Endodermal cell (in vitro differentiated cells): Measurements from ENCODE around the gene CTSG. TPM values are rescaled to one million over a fixed set of nuclear protein-coding genes. Genes with fewer than 3 reads are reported as not detected.

Experiments used
- DNase-seq: peaks from one replicate; pipeline ENCODE4 v3.0.0-alpha.2; 2017
- H3K27ac ChIP-seq: 2 replicates; pipeline ENCODE4 v1.5.1; 2013; ENCODE audit warnings: mild to moderate bottlenecking, low read depth, low read length, moderate library complexity
- H3K27me3 ChIP-seq: 2 replicates; pipeline ENCODE4 v1.6.1; 2013; ENCODE audit warnings: mild to moderate bottlenecking, low read length, moderate library complexity; ENCODE audit not compliant: insufficient read depth, control insufficient read depth, poor library complexity, severe bottlenecking
- H3K36me3 ChIP-seq: 2 replicates; pipeline ENCODE4 v1.7.0; 2013; ENCODE audit warnings: mild to moderate bottlenecking, low read length, moderate library complexity; ENCODE audit not compliant: control insufficient read depth, insufficient read depth
- H3K4me1 ChIP-seq: one replicate; pipeline ENCODE4 v1.7.0; 2013; ENCODE audit warnings: low read length; ENCODE audit not compliant: control insufficient read depth, insufficient read depth
- H3K4me3 ChIP-seq: 2 replicates; pipeline ENCODE4 v1.5.1; 2013; ENCODE audit warnings: mild to moderate bottlenecking, low read length, moderate library complexity
- H3K9ac ChIP-seq: 2 replicates; pipeline ENCODE4 v1.6.1; 2013; ENCODE audit warnings: mild to moderate bottlenecking, low read length, moderate library complexity; ENCODE audit not compliant: poor library complexity, severe bottlenecking; ENCODE audit errors: extremely low read depth
- H3K9me3 ChIP-seq: 2 replicates; pipeline ENCODE4 v1.6.1; 2013; ENCODE audit warnings: mild to moderate bottlenecking, low read length, moderate library complexity; ENCODE audit not compliant: control insufficient read depth
- H3K27ac Mint-ChIP-seq: 2 replicates; pipeline ENCODE4 v1.8.0; 2020; ENCODE audit warnings: mixed read lengths
- H3K27me3 Mint-ChIP-seq: 2 replicates; pipeline ENCODE4 v1.8.0; 2021; ENCODE audit warnings: mild to moderate bottlenecking, mixed read lengths; ENCODE audit not compliant: insufficient read depth
- H3K36me3 Mint-ChIP-seq: 2 replicates; pipeline ENCODE4 v1.8.0; 2020; ENCODE audit warnings: low read depth, mixed read lengths
- H3K4me1 Mint-ChIP-seq: 2 replicates; pipeline ENCODE4 v1.8.0; 2020; ENCODE audit warnings: mixed read lengths
- H3K4me3 Mint-ChIP-seq: 2 replicates; pipeline ENCODE4 v1.8.0; 2020; ENCODE audit warnings: mild to moderate bottlenecking, moderate library complexity, mixed read lengths
- H3K9me3 Mint-ChIP-seq: 2 replicates; pipeline ENCODE4 v1.8.0; 2020; ENCODE audit warnings: mild to moderate bottlenecking, mixed read lengths
- WGBS, 2 experiments: methylation state at CpG; one replicate each; pipeline versions ENCODE4 v1.1.5 to v1.1.7; 2013; ENCODE audit warnings: missing lambda C conversion rate in 2 of 2, mixed read lengths in 1 of 2; ENCODE audit not compliant: insufficient coverage in 1 of 2, insufficient read length in 1 of 2; 5-methylcytosine and 5-hydroxymethylcytosine counted together
- total RNA-seq, 2 donors: library from RNA; stranded (reverse); fragmentation: NEBNext Ultra II Directional in 1 of 2; extraction: Animal tissue kit (Norgen Biotek cat#: 25700) in 1 of 2; gene quantifications; 2 replicates in 1 of 2; 3 replicates in 1 of 2; pipeline ENCODE4 v1.2.1, GENCODE V29; 2021
- TF ChIP-seq, protein P1 (sequence below): fragments of 200-600 bp; sonication (generic); conservative IDR thresholded peaks from 2 replicates; pipeline ENCODE4 v1.5.0; 2021; ENCODE audit warnings: antibody characterized with exemption, mild to moderate bottlenecking

CTSG gene
- total RNA-seq, 2 donors from 2014 or later: not detected

DNA sequence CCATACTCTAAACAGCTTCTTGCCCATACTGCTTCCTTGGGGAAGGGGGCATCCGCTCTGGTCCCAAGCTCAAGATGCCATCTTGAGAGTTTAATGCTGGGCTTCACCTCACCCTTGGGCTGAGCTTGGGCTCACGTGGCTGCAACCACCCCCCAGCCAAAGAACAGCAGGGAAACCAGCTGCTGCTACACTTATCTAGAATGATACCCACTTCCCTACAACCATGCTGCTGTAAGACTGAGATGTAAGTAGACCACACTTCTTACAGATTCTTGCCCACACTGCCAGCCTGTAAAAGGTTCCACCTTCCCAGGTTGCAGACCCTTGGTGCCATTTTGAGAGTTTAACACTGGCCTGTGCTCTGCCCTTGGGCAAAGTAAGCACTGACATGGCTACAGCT lies 9.7 kb downstream of the CTSG start:
- Mint-ChIP-seq H3K36me3 (no peaks in the 10 kb centered on the region), H3K4me3 (no peak overlapping the region), H3K27me3 (no peaks in the 10 kb centered on the region), H3K9me3 (peaks cover 40% of the 10 kb centered on the region), H3K4me1 (no peaks in the 10 kb centered on the region), H3K27ac (no peak overlapping the region)
- Histone ChIP-seq H3K4me1 (no peaks in the 10 kb centered on the region), H3K36me3 (no peaks in the 10 kb centered on the region), H3K27me3 (no peaks in the 10 kb centered on the region), H3K27ac (no peak overlapping the region), H3K4me3 (no peak overlapping the region), H3K9me3 (peaks cover 17% of the 10 kb centered on the region), H3K9ac (no peak overlapping the region)
- TF ChIP-seq, protein P1, sequence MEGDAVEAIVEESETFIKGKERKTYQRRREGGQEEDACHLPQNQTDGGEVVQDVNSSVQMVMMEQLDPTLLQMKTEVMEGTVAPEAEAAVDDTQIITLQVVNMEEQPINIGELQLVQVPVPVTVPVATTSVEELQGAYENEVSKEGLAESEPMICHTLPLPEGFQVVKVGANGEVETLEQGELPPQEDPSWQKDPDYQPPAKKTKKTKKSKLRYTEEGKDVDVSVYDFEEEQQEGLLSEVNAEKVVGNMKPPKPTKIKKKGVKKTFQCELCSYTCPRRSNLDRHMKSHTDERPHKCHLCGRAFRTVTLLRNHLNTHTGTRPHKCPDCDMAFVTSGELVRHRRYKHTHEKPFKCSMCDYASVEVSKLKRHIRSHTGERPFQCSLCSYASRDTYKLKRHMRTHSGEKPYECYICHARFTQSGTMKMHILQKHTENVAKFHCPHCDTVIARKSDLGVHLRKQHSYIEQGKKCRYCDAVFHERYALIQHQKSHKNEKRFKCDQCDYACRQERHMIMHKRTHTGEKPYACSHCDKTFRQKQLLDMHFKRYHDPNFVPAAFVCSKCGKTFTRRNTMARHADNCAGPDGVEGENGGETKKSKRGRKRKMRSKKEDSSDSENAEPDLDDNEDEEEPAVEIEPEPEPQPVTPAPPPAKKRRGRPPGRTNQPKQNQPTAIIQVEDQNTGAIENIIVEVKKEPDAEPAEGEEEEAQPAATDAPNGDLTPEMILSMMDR: no peak
- WGBS, 2 experiments: 63 to 78% methylated on average over 1 to 2 of the region's 2 CpGs
- no peak for DNase-seq

DNA sequence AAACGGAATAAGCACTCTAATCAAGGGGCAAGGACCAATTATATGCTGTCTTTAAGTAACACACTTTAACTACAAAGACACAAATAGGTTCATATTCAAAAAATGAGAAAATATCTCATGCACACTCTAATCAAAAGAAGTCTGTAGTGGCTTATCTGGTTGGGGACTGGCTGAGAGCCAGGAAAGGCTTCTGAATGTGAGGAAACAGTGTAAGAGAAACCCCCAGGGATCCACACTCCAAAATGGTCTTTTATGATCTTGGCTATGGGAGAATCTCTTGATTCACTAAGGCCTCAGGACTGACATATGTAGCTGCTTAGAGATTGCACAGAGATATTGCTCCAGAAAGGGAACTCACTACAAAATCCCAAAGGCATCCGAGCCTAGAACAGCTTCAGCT lies 10.3 kb downstream of the CTSG start:
- Histone ChIP-seq H3K9ac (no peak overlapping the region), H3K27me3 (no peaks in the 10 kb centered on the region), H3K36me3 (no peaks in the 10 kb centered on the region), H3K4me1 (no peaks in the 10 kb centered on the region), H3K27ac (no peak overlapping the region), H3K4me3 (no peak overlapping the region), H3K9me3 (peaks cover 17% of the 10 kb centered on the region)
- Mint-ChIP-seq H3K4me1 (no peaks in the 10 kb centered on the region), H3K27me3 (no peaks in the 10 kb centered on the region), H3K9me3 (peaks cover 42% of the 10 kb centered on the region), H3K36me3 (no peaks in the 10 kb centered on the region), H3K4me3 (no peak overlapping the region), H3K27ac (no peak overlapping the region)
- WGBS, 2 experiments: 92 to 100% methylated on average over 1 to 2 of the region's 2 CpGs
- no peak for DNase-seq
- TF ChIP-seq, protein P1: no peak

DNA sequence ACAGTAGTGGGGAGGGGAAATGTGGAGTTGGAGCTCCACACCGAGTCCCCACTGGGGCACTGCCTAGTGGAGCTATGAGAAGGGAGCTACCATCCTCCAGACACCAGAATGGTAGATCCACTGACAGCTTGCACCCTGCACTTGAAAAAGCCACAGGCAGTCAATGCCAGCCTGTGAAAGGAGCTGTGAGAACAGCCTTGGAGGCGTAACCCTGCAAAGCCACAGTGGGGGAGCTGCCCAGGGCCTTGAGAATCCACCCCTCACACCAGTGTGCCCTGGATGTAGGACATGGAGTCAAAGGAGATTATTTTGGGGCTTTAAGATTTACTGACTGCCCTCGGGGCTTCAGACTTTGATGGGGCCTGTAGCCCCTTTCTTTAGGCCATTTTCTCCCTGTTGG lies 12.5 kb downstream of the CTSG start:
- Histone ChIP-seq H3K9ac (no peak overlapping the region), H3K36me3 (no peaks in the 10 kb centered on the region), H3K4me1 (no peaks in the 10 kb centered on the region), H3K27ac (no peak overlapping the region), H3K27me3 (no peaks in the 10 kb centered on the region), H3K4me3 (no peak overlapping the region), H3K9me3 (peaks cover 36% of the 10 kb centered on the region)
- H3K4me3 Mint-ChIP-seq: no peak overlapping the region
- no peak for DNase-seq
- H3K9me3 Mint-ChIP-seq: peaks cover 52% of the 10 kb centered on the region
- TF ChIP-seq, protein P1: no peak
- H3K27ac Mint-ChIP-seq: no peak overlapping the region
- no peaks in the 10 kb centered on the region for H3K36me3 Mint-ChIP-seq
- H3K27me3 Mint-ChIP-seq: no peaks in the 10 kb centered on the region
- WGBS, 2 experiments: 50 to 89% methylated on average over 1 to 3 of the region's 3 CpGs
- no peaks in the 10 kb centered on the region for H3K4me1 Mint-ChIP-seq
